Measurements from ENCODE around the gene EXOC1.
A peak's percentile ranks its signal among the peaks of the same experiment; 100 is the strongest.
"Not testable (repeated sequence)": the region's sequence is repeated elsewhere in the genome, so short reads cannot be mapped to it uniquely, and the experiment has no call there.

The EXOC1 gene, protein sequence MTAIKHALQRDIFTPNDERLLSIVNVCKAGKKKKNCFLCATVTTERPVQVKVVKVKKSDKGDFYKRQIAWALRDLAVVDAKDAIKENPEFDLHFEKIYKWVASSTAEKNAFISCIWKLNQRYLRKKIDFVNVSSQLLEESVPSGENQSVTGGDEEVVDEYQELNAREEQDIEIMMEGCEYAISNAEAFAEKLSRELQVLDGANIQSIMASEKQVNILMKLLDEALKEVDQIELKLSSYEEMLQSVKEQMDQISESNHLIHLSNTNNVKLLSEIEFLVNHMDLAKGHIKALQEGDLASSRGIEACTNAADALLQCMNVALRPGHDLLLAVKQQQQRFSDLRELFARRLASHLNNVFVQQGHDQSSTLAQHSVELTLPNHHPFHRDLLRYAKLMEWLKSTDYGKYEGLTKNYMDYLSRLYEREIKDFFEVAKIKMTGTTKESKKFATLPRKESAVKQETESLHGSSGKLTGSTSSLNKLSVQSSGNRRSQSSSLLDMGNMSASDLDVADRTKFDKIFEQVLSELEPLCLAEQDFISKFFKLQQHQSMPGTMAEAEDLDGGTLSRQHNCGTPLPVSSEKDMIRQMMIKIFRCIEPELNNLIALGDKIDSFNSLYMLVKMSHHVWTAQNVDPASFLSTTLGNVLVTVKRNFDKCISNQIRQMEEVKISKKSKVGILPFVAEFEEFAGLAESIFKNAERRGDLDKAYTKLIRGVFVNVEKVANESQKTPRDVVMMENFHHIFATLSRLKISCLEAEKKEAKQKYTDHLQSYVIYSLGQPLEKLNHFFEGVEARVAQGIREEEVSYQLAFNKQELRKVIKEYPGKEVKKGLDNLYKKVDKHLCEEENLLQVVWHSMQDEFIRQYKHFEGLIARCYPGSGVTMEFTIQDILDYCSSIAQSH

DNA sequence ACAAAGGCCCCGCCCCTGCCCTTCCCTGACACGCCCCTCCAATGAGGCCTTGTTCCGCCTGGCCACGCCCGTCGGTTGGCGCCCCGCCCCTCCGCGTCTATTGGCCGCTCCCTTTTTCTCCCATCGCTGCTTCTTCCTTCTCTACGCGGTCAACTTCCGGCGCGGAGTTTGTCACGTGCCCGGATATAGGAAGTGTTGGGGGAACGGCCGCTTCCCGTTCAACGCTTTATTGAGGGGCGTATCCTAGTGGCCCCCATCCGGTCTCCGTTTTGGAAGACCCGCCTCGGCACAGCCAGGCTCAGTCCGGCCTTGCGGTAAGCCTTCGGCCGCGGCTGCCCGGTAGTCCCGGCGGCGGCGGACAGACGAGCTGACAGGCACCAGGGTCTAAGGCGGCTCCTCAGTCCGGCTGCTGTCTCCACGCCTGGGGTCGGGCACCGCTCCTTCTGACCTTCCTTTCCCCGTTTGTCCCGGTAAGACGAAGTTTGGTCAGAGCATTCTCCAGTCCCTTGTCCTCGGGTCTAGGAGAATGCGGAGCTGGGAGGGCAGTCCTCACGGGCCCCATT, at the start of gene EXOC1:
Gene EXOC1 (plus strand): TSS at position 165 of the 563 bp plus-strand sequence. CDS start 4,676 bp downstream, outside the sequence.
- DNase-seq: peak; percentile 92

DNA sequence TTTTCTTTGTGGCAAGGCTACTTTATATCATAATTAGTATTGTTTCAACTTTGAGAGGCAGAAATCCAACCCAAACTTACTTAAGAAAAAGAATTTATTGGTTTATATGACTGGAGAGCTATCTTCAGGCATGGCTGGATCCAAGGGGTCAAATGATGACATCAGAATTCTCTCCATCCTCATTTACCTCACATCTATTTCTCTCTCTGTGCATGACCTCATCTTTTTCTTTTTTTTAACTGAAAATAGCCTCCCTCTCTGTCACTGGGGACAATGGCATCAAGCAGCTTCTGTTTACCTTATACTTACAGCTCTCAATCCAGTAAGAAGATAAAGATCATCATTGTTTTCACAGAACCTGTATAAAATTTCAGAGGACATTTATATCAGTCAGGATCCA, 45.9 kb upstream of the EXOC1 start:
- DNase-seq: no peak

DNA sequence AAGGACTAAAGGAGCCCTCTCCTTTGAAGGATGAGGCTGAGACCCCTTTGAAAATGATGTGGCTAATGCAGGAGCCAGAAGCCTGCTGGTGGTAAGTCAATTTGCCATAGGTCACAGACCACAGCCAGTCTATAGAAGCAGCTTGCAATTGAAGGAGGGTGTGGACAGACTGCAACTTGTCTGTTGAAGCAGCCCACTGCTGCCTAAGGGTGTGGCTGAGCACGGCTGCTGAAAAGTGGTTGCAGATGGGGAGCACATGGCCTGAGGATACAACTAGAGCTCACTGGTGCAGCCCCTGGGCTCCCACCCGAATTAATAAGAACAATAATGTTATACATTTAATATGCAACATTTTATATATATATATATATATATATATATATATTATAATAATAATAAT, 45.3 kb upstream of the EXOC1 start:
- no peak for DNase-seq

DNA sequence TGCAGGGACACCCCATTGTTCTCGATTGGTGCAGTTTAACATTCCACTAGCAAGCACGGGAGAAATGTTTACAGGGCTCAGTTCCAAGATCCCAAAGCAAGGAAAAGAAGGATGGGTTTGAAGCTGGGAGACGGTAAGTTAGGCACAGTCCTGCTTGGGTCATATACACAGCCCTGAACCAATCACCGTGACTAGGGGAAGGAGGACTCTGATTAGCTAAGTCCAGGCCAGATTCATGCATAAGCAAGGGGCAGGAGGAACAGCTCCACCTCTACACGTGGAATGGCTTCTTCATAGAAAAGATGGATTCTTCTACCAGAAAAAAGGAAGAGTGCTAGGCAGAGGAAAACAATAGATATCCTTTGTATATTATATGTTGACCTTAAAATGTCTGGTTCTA, 44.8 kb upstream of the EXOC1 start:
- DNase-seq: no peak

DNA sequence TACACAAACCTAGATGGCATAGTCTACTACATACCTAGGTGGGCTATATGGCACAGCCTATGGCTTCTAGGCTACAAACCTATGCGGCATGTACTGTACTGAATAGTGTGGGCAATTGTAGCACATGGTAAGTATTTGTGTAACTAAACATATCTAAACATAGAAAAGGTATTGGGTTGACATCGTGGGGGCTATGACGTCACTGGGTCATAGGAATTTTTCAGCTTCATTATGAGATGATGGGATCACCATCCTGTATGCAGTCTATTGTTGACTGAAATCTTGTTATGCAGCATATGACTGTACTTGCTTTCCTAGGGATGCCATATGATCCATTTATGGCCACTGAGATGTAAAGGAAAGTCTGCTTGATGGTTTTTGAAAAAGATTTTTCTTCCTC, 35.8 kb upstream of the EXOC1 start:
- DNase-seq: no peak

DNA sequence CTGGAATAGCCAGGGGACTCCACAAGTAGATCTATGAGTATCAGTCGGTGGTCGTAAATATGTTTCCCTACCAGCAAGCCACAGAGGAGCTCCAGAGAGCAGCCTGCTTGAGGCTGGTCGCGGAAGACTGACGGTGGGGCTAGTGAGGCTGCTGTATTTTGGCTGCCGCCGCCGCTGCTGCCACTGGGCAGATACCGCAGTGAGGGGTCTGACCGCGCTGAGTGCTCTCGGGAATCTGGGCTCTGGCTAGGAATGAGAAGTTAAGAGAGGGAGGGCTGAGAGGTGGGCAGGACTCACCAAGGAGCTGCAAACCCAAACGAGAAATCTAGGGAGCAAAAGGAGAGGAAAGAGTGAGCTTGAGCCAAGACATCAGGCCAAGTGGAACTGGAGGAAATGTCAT, 33.8 kb upstream of the EXOC1 start, which contains the start of gene EXOC1L:
Gene EXOC1L (plus strand): TSS at position 157 of the 400 bp plus-strand sequence. CDS start 237 bp downstream, at position 394.
- DNase-seq: no peak

DNA sequence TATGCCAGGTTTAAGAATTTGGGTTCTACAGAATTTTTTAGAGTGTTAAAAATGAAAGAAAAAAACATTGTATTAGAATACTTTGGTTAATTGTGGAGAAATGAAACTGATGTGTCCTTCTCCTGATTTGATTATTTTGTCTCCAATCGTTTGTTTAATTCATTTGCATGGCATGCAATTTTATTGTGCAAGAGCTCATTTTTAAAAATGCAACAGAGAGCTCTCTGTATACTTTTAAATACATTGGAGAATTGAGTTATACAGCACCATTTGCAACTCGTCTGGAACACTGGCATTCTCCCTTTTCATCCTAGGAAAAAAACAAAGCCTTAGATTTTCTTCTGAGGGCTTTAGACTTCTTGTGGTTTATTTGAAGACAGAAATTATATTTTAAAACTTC, 33.2 kb upstream of the EXOC1 start:
- DNase-seq: no peak

DNA sequence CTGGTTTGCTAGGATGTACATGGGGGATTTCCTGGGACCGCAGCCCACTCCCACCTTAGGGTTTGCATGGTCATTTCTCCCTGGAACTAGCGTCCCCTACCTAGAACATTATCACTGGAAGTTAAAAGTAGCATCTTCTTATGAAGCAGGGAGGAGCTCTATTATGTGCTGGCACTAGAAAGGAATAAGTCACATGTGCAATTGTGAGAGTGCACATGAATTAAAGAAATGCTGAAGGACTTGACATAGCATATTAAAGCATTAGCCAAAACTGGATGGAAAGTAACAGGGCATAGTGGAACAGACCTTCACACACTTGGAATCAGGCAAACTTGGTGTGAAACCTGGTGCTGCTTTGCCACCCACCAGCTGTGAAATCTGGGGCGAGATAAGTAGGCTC, 31.1 kb upstream of the EXOC1 start:
- DNase-seq: no peak

DNA sequence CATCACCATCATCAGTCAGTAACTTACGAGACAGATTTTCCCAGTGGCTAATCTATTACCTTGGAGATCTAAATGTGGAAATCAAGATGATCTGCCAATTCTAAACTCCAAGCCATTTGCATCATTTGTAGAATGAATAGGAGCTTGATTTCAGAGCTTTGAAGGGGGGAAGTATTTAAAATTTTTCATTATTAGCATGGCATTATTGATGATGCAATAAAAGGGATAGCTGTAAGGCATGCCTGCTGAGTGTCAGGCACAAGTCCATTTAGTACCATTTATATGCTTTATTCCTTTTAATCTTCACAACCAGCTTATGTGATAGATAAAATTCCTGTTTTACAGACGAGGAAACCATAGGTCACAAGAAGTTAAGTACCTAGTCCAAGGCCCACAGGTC, 28.6 kb upstream of the EXOC1 start:
- DNase-seq: no peak

DNA sequence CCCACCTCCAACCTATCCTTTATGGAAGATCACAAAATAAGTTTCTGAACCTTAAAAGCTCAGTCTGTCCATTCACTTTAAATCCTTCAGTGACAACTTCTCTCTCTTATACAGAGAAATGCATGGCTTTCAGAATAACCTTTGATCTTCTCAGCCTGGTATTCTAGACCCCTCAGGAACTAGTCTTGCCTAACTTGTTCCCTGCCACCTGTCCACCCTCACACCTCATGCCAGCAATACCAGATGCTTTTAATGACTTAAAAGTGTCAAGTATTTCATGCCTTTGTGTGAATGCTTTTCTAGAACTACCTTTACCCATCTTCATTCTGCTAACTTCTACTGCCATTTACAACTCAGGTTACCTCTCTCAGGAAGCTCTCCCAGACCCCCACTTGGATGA, 26.5 kb upstream of the EXOC1 start:
- no peak for DNase-seq

DNA sequence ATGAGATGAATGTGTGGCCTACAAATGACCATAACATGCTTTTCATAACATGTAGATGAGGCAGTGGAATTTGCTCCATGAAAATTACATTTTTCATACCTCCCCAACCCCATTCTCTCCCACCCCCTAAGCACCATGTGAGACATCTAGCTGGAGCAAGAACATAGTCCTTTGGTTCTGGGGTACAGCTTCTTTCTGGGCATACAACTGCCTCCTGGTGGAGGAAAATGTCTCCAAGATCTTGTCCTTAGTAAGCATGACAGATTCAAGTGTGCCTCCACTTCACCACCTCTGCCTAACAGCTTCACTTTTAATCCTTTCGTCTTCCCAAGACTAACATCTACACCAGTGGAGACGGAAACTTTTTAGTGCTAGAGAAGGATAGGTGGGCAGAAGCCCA, 25.9 kb upstream of the EXOC1 start:
- DNase-seq: no peak

DNA sequence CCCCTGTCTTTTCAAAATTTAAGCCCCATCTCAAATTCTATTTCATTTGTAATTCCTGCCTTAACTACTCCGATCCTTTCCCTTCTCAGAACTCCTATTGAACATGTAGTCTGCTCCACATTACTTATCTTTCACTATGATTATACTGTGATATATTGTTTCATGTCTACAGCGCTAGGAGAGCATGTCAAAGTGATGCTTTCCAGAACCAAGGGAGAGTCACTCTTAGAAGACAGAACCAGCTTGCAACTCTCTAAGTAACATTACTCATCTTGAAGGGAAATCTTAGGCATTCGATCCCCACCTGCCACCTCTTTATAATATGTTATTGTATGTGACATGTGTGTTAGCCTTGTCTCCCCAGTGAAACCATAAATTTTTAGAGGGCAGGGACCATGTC, 23.4 kb upstream of the EXOC1 start:
- no peak for DNase-seq

DNA sequence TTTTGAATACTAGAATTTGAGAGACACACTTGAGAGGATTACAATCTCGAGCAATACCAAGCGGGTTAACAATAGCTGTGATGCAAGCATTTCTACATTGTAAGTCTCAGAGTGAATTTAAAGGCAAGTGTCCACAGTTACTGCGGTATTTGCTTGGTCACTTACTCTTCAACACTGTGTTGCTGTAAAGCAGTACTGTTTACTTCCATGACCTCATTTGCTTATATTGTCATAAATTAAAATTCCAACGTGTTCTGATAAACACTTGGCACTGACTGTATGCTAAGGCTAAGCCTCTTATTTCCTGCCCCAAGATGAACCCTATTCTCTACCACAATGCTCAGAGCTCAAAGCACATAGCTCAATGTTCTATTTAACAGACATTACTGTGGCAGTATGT, 22.7 kb upstream of the EXOC1 start:
- DNase-seq: no peak

DNA sequence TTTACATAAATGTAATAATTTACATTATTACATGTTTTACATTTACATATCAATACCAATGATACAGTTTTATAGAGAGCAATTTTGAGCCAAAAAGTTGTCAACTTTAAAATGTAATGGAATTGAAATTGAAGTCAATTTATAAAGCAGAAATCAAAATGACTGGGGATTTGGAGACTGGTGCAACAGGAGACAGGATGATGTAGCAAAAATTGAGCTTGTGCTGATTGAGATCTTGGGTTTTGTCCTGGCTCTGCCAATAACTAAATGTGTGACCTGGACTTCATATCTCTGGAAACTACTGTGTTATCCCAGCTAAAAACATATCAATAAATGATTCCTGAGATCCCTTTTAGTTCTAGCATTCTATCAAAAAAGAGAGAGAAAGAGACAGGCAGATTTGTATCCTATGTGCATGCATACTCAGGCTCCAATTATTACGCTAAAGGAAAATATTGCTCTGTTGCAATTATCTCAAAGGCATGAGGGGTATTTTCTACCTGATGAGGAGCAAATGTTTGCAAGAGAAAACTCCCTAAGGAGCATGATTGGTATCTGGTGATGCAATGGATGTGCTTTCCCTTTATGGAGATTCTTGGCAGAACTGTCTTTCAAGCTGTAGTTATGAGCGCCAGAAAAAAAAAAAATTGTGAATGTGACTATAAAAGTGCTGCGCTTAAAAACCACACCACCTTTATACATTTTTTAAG, 19.2 kb upstream of the EXOC1 start:
- no peak for DNase-seq

DNA sequence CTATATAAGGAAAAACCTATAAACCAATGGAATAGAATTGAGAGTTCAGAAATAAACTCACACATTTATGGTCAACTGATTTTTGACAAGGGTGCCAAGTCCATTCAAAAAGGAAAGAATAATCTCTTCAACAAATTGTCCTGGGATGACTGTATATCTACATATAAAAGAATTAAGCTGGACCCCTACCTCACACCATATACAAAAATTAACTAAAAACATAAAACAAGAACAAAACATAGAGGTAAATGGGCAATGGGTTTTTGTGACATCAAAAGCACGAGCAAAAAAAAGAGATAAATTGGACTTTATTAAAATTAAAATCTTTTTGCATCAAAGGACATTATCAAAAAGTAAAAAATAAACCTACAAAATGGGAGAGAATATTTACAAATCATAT, 15.5 kb upstream of the EXOC1 start:
- no peak for DNase-seq

DNA sequence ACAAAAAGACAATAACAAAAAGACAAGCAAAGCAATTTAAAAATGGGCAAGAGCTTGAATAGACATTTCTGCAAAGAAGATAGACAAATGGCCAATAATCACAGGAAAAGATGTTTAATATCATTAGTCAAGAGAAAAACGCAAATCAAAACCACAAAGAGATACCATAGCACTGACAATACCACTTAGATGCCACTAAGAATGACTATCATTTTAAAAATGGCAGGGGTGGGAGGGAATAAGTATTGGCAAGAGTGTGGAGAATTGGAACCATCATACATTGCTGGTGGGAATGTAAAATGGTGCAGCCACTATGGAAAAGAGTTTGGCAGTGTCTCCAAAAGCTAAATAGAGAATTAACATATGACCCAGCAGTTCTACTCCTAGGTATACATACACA, 15.1 kb upstream of the EXOC1 start:
- DNase-seq: no peak

DNA sequence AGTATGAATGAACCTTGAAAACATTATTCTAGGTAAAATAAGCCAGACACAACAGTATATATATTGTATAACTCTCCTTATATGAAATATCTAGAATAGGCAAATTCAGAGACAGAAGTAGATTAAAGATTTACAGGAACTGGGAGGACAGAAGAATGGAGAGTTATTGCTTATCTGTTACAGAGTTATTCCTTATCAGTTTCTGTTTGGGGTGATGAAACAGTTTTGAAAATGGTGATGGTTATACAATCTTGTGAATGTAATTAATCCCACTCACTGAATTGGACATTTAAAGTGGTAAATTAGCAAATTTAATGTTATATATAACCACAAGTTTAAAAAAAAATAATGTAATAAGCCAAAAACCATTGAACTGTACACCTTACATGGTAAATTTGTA, 14.5 kb upstream of the EXOC1 start:
- no peak for DNase-seq

DNA sequence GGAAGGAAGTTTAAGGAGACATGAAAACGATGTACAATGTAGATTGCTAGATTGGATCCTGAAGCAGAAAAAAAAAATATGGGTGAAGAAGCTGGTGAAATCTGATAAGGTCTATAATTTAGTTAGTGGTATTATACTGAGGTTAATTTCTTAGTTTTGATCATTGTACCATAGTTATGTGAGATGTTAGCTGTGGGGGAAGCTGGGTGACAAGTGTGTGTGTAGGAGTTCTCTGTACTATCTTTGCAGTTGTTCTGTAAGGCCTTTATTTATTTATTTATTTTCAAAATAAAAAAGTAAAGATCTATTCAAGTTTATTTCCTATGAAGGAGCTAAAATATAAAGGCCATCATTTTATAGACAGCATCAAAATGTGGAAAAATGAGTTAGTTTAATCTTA, 12.5 kb upstream of the EXOC1 start:
- no peak for DNase-seq

DNA sequence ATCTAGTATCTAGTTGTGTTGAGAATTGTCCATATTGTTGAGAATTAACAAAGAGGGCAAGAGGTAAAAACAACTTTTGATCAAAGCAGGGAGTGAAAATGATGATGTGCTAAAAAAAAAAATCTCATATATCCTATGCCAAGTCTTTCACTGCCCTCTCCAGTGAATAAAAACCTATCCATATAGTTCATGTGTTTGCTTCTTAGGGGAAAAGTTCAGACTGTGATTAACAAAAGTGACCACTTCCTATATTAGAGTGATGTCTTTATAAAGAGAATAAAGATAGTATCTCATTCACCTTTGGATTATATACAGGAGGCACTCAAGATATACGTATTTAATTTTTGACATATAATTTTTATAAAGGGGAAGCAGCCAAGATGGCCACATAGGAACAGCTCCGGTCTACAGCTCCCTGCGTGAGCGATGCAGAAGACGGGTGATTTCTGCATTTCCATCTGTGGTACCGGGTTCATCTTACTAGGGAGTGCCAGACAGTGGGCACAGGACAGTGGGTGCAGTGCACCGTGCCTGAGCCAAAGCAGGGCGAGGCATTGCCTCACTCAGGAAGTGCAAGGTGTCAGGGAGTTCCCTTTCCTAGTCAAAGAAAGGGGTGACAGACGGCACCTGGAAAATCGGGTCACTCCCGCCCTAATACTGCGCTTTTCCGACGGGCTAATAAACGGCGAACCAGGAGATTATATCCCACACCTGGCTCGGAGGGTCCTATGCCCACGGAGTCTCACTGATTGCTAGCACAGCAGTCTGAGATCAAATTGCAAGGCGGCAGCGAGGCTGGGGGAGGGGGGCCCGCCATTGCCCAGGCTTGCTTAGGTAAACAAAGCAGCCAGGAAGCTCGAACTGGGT, 11.8 kb upstream of the EXOC1 start:
- not testable (repeated sequence) for DNase-seq

DNA sequence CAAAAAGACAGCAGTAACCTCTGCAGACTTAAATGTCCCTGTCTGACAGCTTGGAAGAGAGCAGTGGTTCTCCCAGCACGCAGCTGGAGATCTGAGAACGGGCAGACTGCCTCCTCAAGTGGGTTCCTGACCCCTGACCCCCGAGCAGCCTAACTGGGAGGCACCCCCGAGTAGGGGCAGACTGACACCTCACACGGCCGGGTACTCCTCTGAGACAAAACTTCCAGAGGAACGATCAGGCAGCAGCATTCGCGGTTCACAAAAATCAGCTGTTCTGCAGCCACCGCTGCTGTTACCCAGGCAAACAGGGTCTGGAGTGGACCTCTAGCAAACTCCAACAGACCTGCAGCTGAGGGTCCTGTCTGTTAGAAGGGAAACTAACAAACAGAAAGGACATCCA, 11.1 kb upstream of the EXOC1 start:
- not testable (repeated sequence) for DNase-seq

DNA sequence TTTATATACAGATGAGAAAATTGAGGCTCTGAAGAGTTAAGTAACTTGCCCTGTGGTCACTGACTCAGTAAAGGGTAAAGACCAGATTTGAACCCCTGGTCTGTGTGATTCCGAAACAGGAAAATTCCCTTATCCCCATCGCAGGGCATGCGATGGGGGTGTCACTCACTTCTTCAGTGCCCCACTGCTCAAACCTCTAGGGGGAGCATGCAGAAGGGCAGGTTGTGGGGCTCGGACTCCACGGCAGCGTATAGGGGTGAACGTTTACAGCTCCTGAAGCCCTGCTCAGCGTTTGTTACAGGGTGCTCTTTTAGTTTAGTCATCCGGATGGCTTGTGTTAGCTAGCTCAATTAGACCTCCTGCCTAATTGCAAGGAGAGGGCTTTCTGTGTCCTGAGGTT, 3.7 kb upstream of the EXOC1 start:
- DNase-seq: no peak

DNA sequence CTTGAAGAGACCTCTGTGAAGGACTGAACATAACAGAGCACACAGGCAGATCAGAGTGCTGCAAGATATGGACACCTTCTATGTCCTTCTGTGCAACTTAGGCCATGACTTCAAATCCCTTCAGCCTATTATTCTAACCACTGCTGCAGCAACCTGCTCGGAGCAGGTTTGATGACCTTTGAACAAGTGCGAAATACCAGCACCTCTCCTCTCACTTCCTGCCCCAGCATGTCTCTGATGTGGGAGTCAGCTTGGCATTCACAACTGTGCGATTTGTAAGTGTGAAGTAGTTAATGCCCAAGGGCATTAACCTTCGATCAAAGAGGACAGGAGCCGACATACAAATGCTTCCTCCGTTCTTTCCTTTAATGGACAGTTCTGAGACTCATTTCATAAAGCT, 1.6 kb upstream of the EXOC1 start:
- no peak for DNase-seq
